Measurements from ENCODE around the gene C11orf71. TPM values are rescaled to one million over a fixed set of nuclear protein-coding genes. Genes with fewer than 3 reads are reported as not detected.

The C11orf71 gene
- polyA plus RNA-seq, 6 donors from 2014 or later: 7.0 to 17.2 (median 15.4) TPM

- DNase-seq: no peak
- H3K4me3 Mint-ChIP-seq: peak overlapping the region in 1 of 8 donors; percentile 19
- ATAC-seq (ENCODE audit: low read depth in 2 of 2): no peak
- no peak overlapping the region for H3K27ac Mint-ChIP-seq
- peaks cover 21 to 30% (median 30%) of the 10 kb centered on the region in 3 donors for H3K4me1 Mint-ChIP-seq
- no peaks in the 10 kb centered on the region for H3K9me3 Mint-ChIP-seq
- H3K27me3 Mint-ChIP-seq: no peaks in the 10 kb centered on the region
- H3K36me3 Mint-ChIP-seq: no peaks in the 10 kb centered on the region
Observed at GRCh38 chr11:114395736-114396135, 4.6 kb downstream of the C11orf71 start.

- H3K9me3 Mint-ChIP-seq: no peaks in the 10 kb centered on the region
- peak overlapping the region in 1 of 8 donors; percentile 41 for H3K4me3 Mint-ChIP-seq
- DNase-seq (no peak), ATAC-seq (ENCODE audit: low read depth in 2 of 2) (no peak)
- H3K27me3 Mint-ChIP-seq: no peaks in the 10 kb centered on the region
- H3K4me1 Mint-ChIP-seq: peaks cover 6 to 14% (median 8%) of the 10 kb centered on the region in 3 donors
- H3K27ac Mint-ChIP-seq: no peak overlapping the region
- H3K36me3 Mint-ChIP-seq: no peaks in the 10 kb centered on the region
Observed at GRCh38 chr11:114392735-114393667, 7.3 kb downstream of the C11orf71 start.

GRCh38 chr11:114386545-114386944, 13.8 kb downstream of the C11orf71 start:
- Mint-ChIP-seq H3K4me1 (no peaks in the 10 kb centered on the region), H3K36me3 (peaks cover 0 to 14% of the 10 kb centered on the region in 2 donors), H3K27me3 (peaks cover 21 to 30% (median 25%) of the 10 kb centered on the region in 3 donors), H3K27ac (no peak overlapping the region), H3K9me3 (peaks cover 0 to 15% (median 7%) of the 10 kb centered on the region in 7 donors), H3K4me3 (no peak overlapping the region)
- no peak for DNase-seq
- ATAC-seq (ENCODE audit: low read depth in 2 of 2): no peak

- Mint-ChIP-seq H3K4me1 (no peaks in the 10 kb centered on the region), H3K27ac (no peak overlapping the region), H3K9me3 (peaks cover 0 to 15% (median 7%) of the 10 kb centered on the region in 7 donors), H3K27me3 (peaks cover 21 to 30% (median 25%) of the 10 kb centered on the region in 3 donors), H3K36me3 (peaks cover 0 to 14% of the 10 kb centered on the region in 2 donors), H3K4me3 (no peak overlapping the region)
- DNase-seq (no peak), ATAC-seq (ENCODE audit: low read depth in 2 of 2) (no peak)
Observed at GRCh38 chr11:114386131-114386530, 14.2 kb downstream of the C11orf71 start.

- H3K27me3 Mint-ChIP-seq: peaks cover 31 to 45% (median 40%) of the 10 kb centered on the region in 3 donors
- DNase-seq (no peak), ATAC-seq (ENCODE audit: low read depth in 2 of 2) (no peak)
- no peak overlapping the region for H3K27ac Mint-ChIP-seq
- H3K36me3 Mint-ChIP-seq: peaks cover 0 to 14% of the 10 kb centered on the region in 2 donors
- H3K4me3 Mint-ChIP-seq: no peak overlapping the region
- H3K9me3 Mint-ChIP-seq: peaks cover 0 to 15% (median 7%) of the 10 kb centered on the region in 7 donors
- no peaks in the 10 kb centered on the region for H3K4me1 Mint-ChIP-seq
Observed at GRCh38 chr11:114384487-114384886, 15.8 kb downstream of the C11orf71 start.

- H3K36me3 Mint-ChIP-seq: peaks cover 0 to 14% of the 10 kb centered on the region in 2 donors
- no peak for DNase-seq
- no peak overlapping the region for H3K27ac Mint-ChIP-seq
- H3K9me3 Mint-ChIP-seq: peaks cover 0 to 15% (median 7%) of the 10 kb centered on the region in 7 donors
- H3K4me3 Mint-ChIP-seq: no peak overlapping the region
- H3K27me3 Mint-ChIP-seq: peaks cover 37 to 60% (median 57%) of the 10 kb centered on the region in 3 donors
- no peaks in the 10 kb centered on the region for H3K4me1 Mint-ChIP-seq
- no peak for ATAC-seq (ENCODE audit: low read depth in 2 of 2)
Observed at GRCh38 chr11:114382509-114382908, 17.8 kb downstream of the C11orf71 start.

- no peak overlapping the region for H3K4me3 Mint-ChIP-seq
- H3K36me3 Mint-ChIP-seq: peaks cover 0 to 14% of the 10 kb centered on the region in 2 donors
- no peaks in the 10 kb centered on the region for H3K4me1 Mint-ChIP-seq
- no peak overlapping the region for H3K27ac Mint-ChIP-seq
- ATAC-seq (ENCODE audit: low read depth in 2 of 2): no peak
- peaks cover 0 to 15% (median 7%) of the 10 kb centered on the region in 7 donors for H3K9me3 Mint-ChIP-seq
- no peak for DNase-seq
- peaks cover 39 to 71% (median 68%) of the 10 kb centered on the region in 3 donors for H3K27me3 Mint-ChIP-seq
Observed at GRCh38 chr11:114379394-114380069, 20.8 kb downstream of the C11orf71 start.

GRCh38 chr11:114377612-114378267, 22.6 kb downstream of the C11orf71 start:
- Mint-ChIP-seq H3K27me3 (peaks cover 26 to 73% (median 61%) of the 10 kb centered on the region in 3 donors), H3K9me3 (peaks cover 0 to 6% (median under 1%) of the 10 kb centered on the region in 7 donors), H3K4me3 (peak overlapping the region in 1 of 8 donors; percentile 18), H3K36me3 (no peaks in the 10 kb centered on the region), H3K4me1 (no peaks in the 10 kb centered on the region), H3K27ac (no peak overlapping the region)
- ATAC-seq (ENCODE audit: low read depth in 2 of 2) (no peak), DNase-seq (no peak)

- ATAC-seq (ENCODE audit: low read depth in 2 of 2) (no peak), DNase-seq (no peak)
- no peaks in the 10 kb centered on the region for H3K4me1 Mint-ChIP-seq
- no peak overlapping the region for H3K4me3 Mint-ChIP-seq
- no peak overlapping the region for H3K27ac Mint-ChIP-seq
- H3K36me3 Mint-ChIP-seq: no peaks in the 10 kb centered on the region
- no peaks in the 10 kb centered on the region for H3K9me3 Mint-ChIP-seq
- H3K27me3 Mint-ChIP-seq: peaks cover 22 to 90% (median 71%) of the 10 kb centered on the region in 3 donors
Observed at GRCh38 chr11:114375052-114375451, 25.3 kb downstream of the C11orf71 start.

- Mint-ChIP-seq H3K27me3 (peaks cover 30 to 73% (median 53%) of the 10 kb centered on the region in 3 donors), H3K4me1 (no peaks in the 10 kb centered on the region), H3K9me3 (no peaks in the 10 kb centered on the region), H3K27ac (no peak overlapping the region), H3K4me3 (no peak overlapping the region), H3K36me3 (no peaks in the 10 kb centered on the region)
- no peak for ATAC-seq (ENCODE audit: low read depth in 2 of 2)
- DNase-seq: no peak
Observed at GRCh38 chr11:114368918-114369680, 31.2 kb downstream of the C11orf71 start.

- Mint-ChIP-seq H3K4me1 (no peaks in the 10 kb centered on the region), H3K27me3 (peaks cover 43 to 70% (median 53%) of the 10 kb centered on the region in 3 donors), H3K9me3 (no peaks in the 10 kb centered on the region), H3K4me3 (no peak overlapping the region), H3K27ac (no peak overlapping the region), H3K36me3 (no peaks in the 10 kb centered on the region)
- ATAC-seq (ENCODE audit: low read depth in 2 of 2) (no peak), DNase-seq (no peak)
Observed at GRCh38 chr11:114367244-114367957, 32.9 kb downstream of the C11orf71 start.

Data from naive B cell (primary cell).